Measurements from ENCODE around the gene TMEM41A. TPM values are rescaled to one million over a fixed set of nuclear protein-coding genes. Genes with fewer than 3 reads are reported as not detected.
A peak's percentile ranks its signal among the peaks of the same experiment; 100 is the strongest.

The TMEM41A gene
- polyA plus RNA-seq (30.8 to 36.8 TPM (median 31.9 TPM) in 3 replicates), polyA minus RNA-seq (14.0 to 32.1 TPM (median 31.0 TPM) in 3 replicates)
- polyA plus RNA-seq (2011; ENCODE audit: low read depth): 8.6 TPM
- 18.8 and 30.8 TPM in 2 replicates for polyA plus RNA-seq (2011; cell fraction: cytosol; rRNA removed)
- 55.1 and 60.5 TPM in 2 replicates for polyA plus RNA-seq (2011; cell fraction: nucleus; rRNA removed)
- polyA plus RNA-seq (2012; ENCODE audit: low replicate concordance): 18.6 and 26.5 TPM in 2 replicates
- polyA minus RNA-seq (2011; cell fraction: cytosol; rRNA and poly(A)+ RNA removed): 30.1 TPM
- polyA minus RNA-seq (2011; cell fraction: nucleus; rRNA and poly(A)+ RNA removed): 25.1 and 45.0 TPM in 2 replicates

DNA sequence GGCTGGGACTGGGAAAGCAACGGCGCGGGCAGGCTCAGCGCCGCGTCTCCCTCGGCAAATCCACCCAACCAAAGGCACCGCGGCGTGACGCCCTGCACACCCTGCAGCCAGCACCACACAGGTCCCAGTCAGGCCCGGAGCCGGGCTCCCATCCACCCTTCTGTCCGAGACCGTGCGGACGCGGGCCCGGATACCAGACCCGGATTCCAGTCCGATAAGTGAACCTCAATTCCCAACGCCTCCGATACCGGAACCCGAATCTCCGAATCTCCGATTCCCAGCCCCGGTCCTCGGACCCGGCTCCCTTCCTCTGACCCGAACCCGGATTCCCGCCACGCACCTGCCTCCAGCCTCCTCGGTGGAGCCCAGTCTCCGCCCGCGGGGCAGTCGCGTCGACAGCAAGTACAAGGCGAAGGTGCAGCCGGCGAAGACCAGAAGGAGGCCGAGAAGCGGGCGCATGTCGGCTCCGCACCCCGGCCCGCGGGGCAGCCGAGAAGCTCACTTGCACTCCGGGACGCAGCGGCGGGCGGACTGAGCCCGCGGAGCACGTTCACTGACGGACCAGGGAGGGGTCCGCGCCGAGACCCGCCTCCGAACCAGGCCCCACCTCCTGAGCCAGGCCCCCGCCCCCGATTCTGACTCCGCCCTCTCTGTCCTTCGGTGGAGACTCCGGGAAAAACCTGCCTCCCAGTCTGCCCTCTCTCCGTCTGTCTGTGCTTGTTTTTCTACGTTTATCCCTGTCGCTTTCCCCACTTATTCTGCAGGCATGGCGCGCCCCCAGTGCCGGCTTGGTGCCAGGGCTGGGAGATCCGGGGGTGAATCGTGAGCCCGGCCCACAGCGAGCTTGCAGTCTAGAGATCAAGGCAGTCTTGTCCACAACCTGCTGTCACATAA, at the start of gene TMEM41A:
Gene TMEM41A, minus strand, starts transcription at position 533 of the 894 bp plus-strand sequence. Its CDS starts 74 bp downstream, at position 459.
- Histone ChIP-seq H3K9me3 (ENCODE audit: control insufficient read depth, low read depth, low read length) (no peaks in the 10 kb centered on the region), H3K9ac (ENCODE audit: control insufficient read depth, extremely low read depth, insufficient read depth, low read length) (peak within 1 kb of the TSS; percentile 92), H3K79me2 (ENCODE audit: control insufficient read depth, insufficient read depth, low read length) (peaks cover 14% of the 10 kb centered on the region), H3K27ac (ENCODE audit: control insufficient read depth, insufficient read depth, low read length) (peak within 1 kb of the TSS; percentile 85), H4K20me1 (ENCODE audit: control insufficient read depth, extremely low read depth, insufficient read depth, low read length) (no peaks in the 10 kb centered on the region), H3K4me3 (ENCODE audit: control insufficient read depth in 2 of 3, extremely low read depth in 1 of 3, insufficient read depth in 2 of 3, low read depth in 1 of 3, low read length in 3 of 3) (peak within 1 kb of the TSS; percentile 86 to 98 (median 93)), H3K27me3 (ENCODE audit: control insufficient read depth, extremely low read depth, insufficient read depth, low read length) (no peaks in the 10 kb centered on the region), H3K4me2 (ENCODE audit: control insufficient read depth, extremely low read depth, insufficient read depth, low read depth, low read length) (peak within 1 kb of the TSS; percentile 87), H2AFZ (ENCODE audit: control insufficient read depth, low read length) (peak within 1 kb of the TSS; percentile 94), H3K9me1 (ENCODE audit: control insufficient read depth, extremely low read depth, insufficient read depth, low read length) (no peaks in the 10 kb centered on the region), H3K36me3 (ENCODE audit: control insufficient read depth in 2 of 2, extremely low read depth in 1 of 2, insufficient read depth in 2 of 2, low read length in 2 of 2) (peaks cover 15 to 23% of the 10 kb centered on the region in 2 experiments), H3K4me1 (ENCODE audit: control insufficient read depth, extremely low read depth, insufficient read depth, low read length) (peaks cover 4% of the 10 kb centered on the region)
- FAIRE-seq (no peak), DNase-seq (ENCODE audit: low read depth, low spot score) (peak; percentile 46)
- dilution Hi-C loops (cut with MboI; ENCODE audit: extremely low pct_ligation_motif_present, low sequenced_read_pairs): no loop called here
- TF ChIP-seq CTCF (optimal IDR thresholded peaks at IDR 0.05 in 1 of 3, IDR thresholded peaks at IDR 0.05 in 1 of 3, conservative IDR thresholded peaks at IDR 0.05 in 1 of 3; ENCODE audit: extremely low read depth in 1 of 3, insufficient read depth in 2 of 3, low read length in 3 of 3) (peak in 1 of 3 experiments; percentile 24), EZH2 (IDR thresholded peaks at IDR 0.05; ENCODE audit: low read length) (no peak)

GRCh38 chr3:185540695-185541094, 41.9 kb upstream of the TMEM41A start:
- Histone ChIP-seq H3K9me3 (ENCODE audit: control insufficient read depth, low read depth, low read length) (no peaks in the 10 kb centered on the region), H3K36me3 (ENCODE audit: control insufficient read depth in 2 of 2, extremely low read depth in 1 of 2, insufficient read depth in 2 of 2, low read length in 2 of 2) (no peaks in the 10 kb centered on the region), H3K4me3 (ENCODE audit: control insufficient read depth in 2 of 3, extremely low read depth in 1 of 3, insufficient read depth in 2 of 3, low read depth in 1 of 3, low read length in 3 of 3) (no peak overlapping the region), H3K27ac (ENCODE audit: control insufficient read depth, insufficient read depth, low read length) (no peak overlapping the region), H3K79me2 (ENCODE audit: control insufficient read depth, insufficient read depth, low read length) (no peaks in the 10 kb centered on the region), H3K27me3 (ENCODE audit: control insufficient read depth, extremely low read depth, insufficient read depth, low read length) (no peaks in the 10 kb centered on the region), H4K20me1 (ENCODE audit: control insufficient read depth, extremely low read depth, insufficient read depth, low read length) (no peaks in the 10 kb centered on the region), H3K9me1 (ENCODE audit: control insufficient read depth, extremely low read depth, insufficient read depth, low read length) (no peaks in the 10 kb centered on the region), H3K4me1 (ENCODE audit: control insufficient read depth, extremely low read depth, insufficient read depth, low read length) (peaks cover 18% of the 10 kb centered on the region), H3K4me2 (ENCODE audit: control insufficient read depth, extremely low read depth, insufficient read depth, low read depth, low read length) (no peak overlapping the region), H3K9ac (ENCODE audit: control insufficient read depth, extremely low read depth, insufficient read depth, low read length) (no peak overlapping the region), H2AFZ (ENCODE audit: control insufficient read depth, low read length) (no peak overlapping the region)
- TF ChIP-seq CTCF (optimal IDR thresholded peaks at IDR 0.05 in 1 of 3, IDR thresholded peaks at IDR 0.05 in 1 of 3, conservative IDR thresholded peaks at IDR 0.05 in 1 of 3; ENCODE audit: extremely low read depth in 1 of 3, insufficient read depth in 2 of 3, low read length in 3 of 3) (no peak), EZH2 (IDR thresholded peaks at IDR 0.05; ENCODE audit: low read length) (no peak)
- no peak for FAIRE-seq
- no peak for DNase-seq (ENCODE audit: low read depth, low spot score)
- dilution Hi-C loops (cut with MboI; ENCODE audit: extremely low pct_ligation_motif_present, low sequenced_read_pairs): no loop called here

All from keratinocyte (primary cell).